Stimulated activated CD4-positive, alpha-beta T cell treated with anti-CD3 and anti-CD28 coated beads, Interleukin-4, amount 100 ng/mL, for 48 hours (primary cell): Measurements from ENCODE around the gene SYNE4.

Source experiments
- DNase-seq, 2 donors: peaks; one replicate each; pipeline ENCODE4 v3.0.0-alpha.2; 2020; ENCODE audit warnings: low read depth in 2 of 2

SYNE4 gene

GRCh38 chr19:35955881-35956634 lies 52.6 kb downstream of the SYNE4 start:
- DNase-seq: no peak
